OCI-LY1 (cell line): Measurements from ENCODE around the gene KREMEN1.

Experiments used
- H2AFZ ChIP-seq: fragments of 200-600 bp; sonication (generic), shearing (Covaris generic); 2 replicates; pipeline ENCODE4 v1.6.0; 2014; ENCODE audit warnings: antibody characterized with exemption, mild to moderate bottlenecking, low read length
- H3F3A ChIP-seq: fragments of 200-600 bp; sonication (generic), shearing (Covaris generic); 2 replicates; pipeline ENCODE4 v1.6.0; 2014; ENCODE audit warnings: mild to moderate bottlenecking, antibody characterized with exemption, low read length, moderate library complexity; ENCODE audit not compliant: insufficient read depth
- H3K27ac ChIP-seq: fragments of 200-600 bp; sonication (generic); 2 replicates; pipeline ENCODE4 v1.5.1; 2014; ENCODE audit warnings: low read length, mixed run types, mild to moderate bottlenecking, low read depth; ENCODE audit not compliant: poor library complexity, severe bottlenecking
- H3K27me3 ChIP-seq: fragments of 200-600 bp; sonication (generic); 2 replicates; pipeline ENCODE4 v1.6.0; 2014; ENCODE audit warnings: antibody characterized with exemption, mild to moderate bottlenecking, low read length, moderate library complexity; ENCODE audit not compliant: insufficient read depth
- H3K36me3 ChIP-seq: fragments of 200-600 bp; sonication (generic); 2 replicates; pipeline ENCODE4 v1.6.1; 2014; ENCODE audit warnings: mild to moderate bottlenecking, antibody characterized with exemption, low read length, moderate library complexity, mixed read lengths; ENCODE audit not compliant: insufficient read depth
- H3K4me1 ChIP-seq: fragments of 200-600 bp; sonication (generic); 2 replicates; pipeline ENCODE4 v1.5.1; 2014; ENCODE audit warnings: mild to moderate bottlenecking, low read length, moderate library complexity; ENCODE audit not compliant: insufficient read depth, severe bottlenecking
- H3K4me2 ChIP-seq: fragments of 200-600 bp; sonication (generic), shearing (Covaris generic); 2 replicates; pipeline ENCODE4 v1.6.1; 2014; ENCODE audit warnings: low read length
- H3K4me3 ChIP-seq: fragments of 200-600 bp; sonication (generic); 2 replicates; pipeline ENCODE4 v1.5.1; 2014; ENCODE audit warnings: low read length, low read depth, mild to moderate bottlenecking, mixed read lengths; ENCODE audit not compliant: poor library complexity, severe bottlenecking
- H3K79me2 ChIP-seq: fragments of 200-600 bp; shearing (Covaris generic); 2 replicates; pipeline ENCODE4 v1.6.1; 2016; ENCODE audit warnings: mixed run types, low read length, mixed read lengths; ENCODE audit not compliant: insufficient read depth
- H3K9ac ChIP-seq: fragments of 200-600 bp; sonication (generic), shearing (Covaris generic); 2 replicates; pipeline ENCODE4 v1.6.1; 2014; ENCODE audit warnings: mild to moderate bottlenecking, low read length, mixed read lengths
- H3K9me2 ChIP-seq: fragments of 200-600 bp; sonication (generic), shearing (Covaris generic); 2 replicates; pipeline ENCODE4 v1.6.1; 2014; ENCODE audit warnings: low read depth, mild to moderate bottlenecking, low read length, mixed read lengths
- H3K9me3 ChIP-seq: fragments of 200-600 bp; shearing (Covaris generic); 2 replicates; pipeline ENCODE4 v1.6.1; 2014; ENCODE audit warnings: low read length, mixed read lengths
- H4K20me1 ChIP-seq: fragments of 200-600 bp; sonication (generic), shearing (Covaris generic); 2 replicates; pipeline ENCODE4 v1.6.0; 2016; ENCODE audit warnings: mild to moderate bottlenecking, low read length; ENCODE audit not compliant: insufficient read depth
- EZH2 ChIP-seq: fragments of 200-600 bp; sonication (generic), shearing (Covaris generic); IDR thresholded peaks from 2 replicates; pipeline ENCODE4 v1.8.0; 2017; ENCODE audit warnings: borderline replicate concordance, mixed run types, mild to moderate bottlenecking, antibody characterized with exemption, low read length, moderate library complexity, mixed read lengths
- TF ChIP-seq, protein P1 (sequence below): fragments of 200-600 bp; sonication (generic), shearing (Covaris generic); IDR thresholded peaks from 2 replicates; pipeline ENCODE4 v1.5.1; 2017; ENCODE audit warnings: mild to moderate bottlenecking, antibody characterized with exemption, low read length, moderate library complexity, mixed read lengths

The KREMEN1 gene

DNA sequence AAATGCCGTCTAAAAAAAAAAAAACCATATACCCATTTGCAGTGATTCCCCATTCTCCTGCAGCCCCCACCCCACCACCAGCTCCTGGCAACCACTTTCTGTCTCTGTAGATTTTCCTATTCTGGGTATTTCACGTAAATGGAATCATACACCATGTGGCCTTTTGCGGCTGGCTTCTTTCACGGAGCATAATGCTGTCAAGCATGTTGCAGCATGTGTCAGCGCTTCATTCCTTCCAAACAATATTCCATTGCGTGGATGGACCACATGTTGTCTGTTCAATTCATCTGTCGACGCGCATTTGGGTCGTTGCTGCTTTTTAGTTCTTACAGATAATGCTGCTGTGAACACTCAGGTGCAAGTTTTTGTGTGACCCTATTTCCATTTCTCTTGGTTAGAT lies 118.1 kb downstream of the KREMEN1 start:
- H3K36me3 ChIP-seq = no peaks in the 10 kb centered on the region
- H3K9me2 ChIP-seq = no peaks in the 10 kb centered on the region
- no peak overlapping the region for H3K9ac ChIP-seq
- no peak overlapping the region for H2AFZ ChIP-seq
- no peaks in the 10 kb centered on the region for H3K79me2 ChIP-seq
- H3K9me3 ChIP-seq = no peaks in the 10 kb centered on the region
- peaks cover under 1% of the 10 kb centered on the region; the same call in 1 of the 2 replicates for H3K27me3 ChIP-seq
- H3F3A ChIP-seq = no peaks in the 10 kb centered on the region
- H3K4me2 ChIP-seq = no peak overlapping the region
- H3K27ac ChIP-seq = no peak overlapping the region
- H4K20me1 ChIP-seq = no peaks in the 10 kb centered on the region
- no peak overlapping the region for H3K4me3 ChIP-seq
- TF ChIP-seq, protein P1, sequence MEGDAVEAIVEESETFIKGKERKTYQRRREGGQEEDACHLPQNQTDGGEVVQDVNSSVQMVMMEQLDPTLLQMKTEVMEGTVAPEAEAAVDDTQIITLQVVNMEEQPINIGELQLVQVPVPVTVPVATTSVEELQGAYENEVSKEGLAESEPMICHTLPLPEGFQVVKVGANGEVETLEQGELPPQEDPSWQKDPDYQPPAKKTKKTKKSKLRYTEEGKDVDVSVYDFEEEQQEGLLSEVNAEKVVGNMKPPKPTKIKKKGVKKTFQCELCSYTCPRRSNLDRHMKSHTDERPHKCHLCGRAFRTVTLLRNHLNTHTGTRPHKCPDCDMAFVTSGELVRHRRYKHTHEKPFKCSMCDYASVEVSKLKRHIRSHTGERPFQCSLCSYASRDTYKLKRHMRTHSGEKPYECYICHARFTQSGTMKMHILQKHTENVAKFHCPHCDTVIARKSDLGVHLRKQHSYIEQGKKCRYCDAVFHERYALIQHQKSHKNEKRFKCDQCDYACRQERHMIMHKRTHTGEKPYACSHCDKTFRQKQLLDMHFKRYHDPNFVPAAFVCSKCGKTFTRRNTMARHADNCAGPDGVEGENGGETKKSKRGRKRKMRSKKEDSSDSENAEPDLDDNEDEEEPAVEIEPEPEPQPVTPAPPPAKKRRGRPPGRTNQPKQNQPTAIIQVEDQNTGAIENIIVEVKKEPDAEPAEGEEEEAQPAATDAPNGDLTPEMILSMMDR = no peak
- no peak for TF ChIP-seq EZH2
- no peaks in the 10 kb centered on the region for H3K4me1 ChIP-seq

DNA sequence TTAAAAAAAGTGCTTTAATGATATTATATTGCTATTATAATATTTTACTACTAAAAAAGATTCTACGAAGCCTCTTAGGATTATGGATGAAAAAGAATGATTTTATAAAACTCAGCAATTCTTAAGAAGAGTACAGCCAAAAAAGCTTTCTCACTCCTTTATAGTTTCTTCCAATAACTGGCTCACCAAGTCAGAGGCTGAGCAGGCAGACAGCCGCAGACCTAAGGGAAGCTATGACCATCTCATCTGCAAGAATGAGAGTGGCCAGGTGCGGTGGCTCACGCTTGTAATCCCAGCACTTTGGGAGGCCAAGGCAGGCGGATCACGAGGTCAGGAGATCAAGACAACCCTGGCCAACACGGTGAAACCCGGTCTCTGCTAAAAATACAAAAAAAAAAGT lies 120.2 kb downstream of the KREMEN1 start:
- Histone ChIP-seq H3K27me3 (0 out of 2 replicates have a peak, but pooled peaks cover 2% of the 10 kb centered on the region), H4K20me1 (no peaks in the 10 kb centered on the region), H3K9me3 (no peaks in the 10 kb centered on the region), H3K9me2 (no peaks in the 10 kb centered on the region), H3K36me3 (no peaks in the 10 kb centered on the region), H2AFZ (no peak overlapping the region), H3K27ac (no peak overlapping the region), H3K79me2 (no peaks in the 10 kb centered on the region), H3K4me2 (no peak overlapping the region), H3K4me3 (no peak overlapping the region), H3F3A (no peaks in the 10 kb centered on the region), H3K4me1 (no peaks in the 10 kb centered on the region), H3K9ac (no peak overlapping the region)
- TF ChIP-seq, protein P1 = no peak
- no peak for TF ChIP-seq EZH2

DNA sequence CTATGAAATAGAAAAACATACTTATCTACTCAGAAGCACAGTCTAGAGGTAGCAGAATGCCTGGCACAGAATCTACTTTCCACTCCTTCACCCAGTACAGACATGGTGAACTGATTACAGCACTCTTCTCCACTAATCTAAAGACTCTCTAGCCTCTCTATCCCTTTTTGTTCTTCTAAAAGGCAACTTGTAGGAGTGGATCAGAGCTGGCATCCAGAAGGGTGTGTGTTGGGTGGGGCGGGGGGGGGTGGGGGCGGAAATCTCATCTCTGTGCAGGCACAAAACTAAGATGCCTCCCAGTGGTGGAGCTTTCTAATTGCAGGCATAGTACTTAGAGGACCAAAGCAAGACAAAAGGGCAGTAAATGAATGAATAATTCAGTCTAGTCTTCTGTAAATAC lies 121.3 kb downstream of the KREMEN1 start:
- TF ChIP-seq, protein P1 = no peak
- TF ChIP-seq EZH2 = no peak
- H3K27me3 ChIP-seq = 0 out of 2 replicates have a peak, but pooled peaks cover 2% of the 10 kb centered on the region
- no peaks in the 10 kb centered on the region for H3F3A ChIP-seq
- no peaks in the 10 kb centered on the region for H3K9me2 ChIP-seq
- no peaks in the 10 kb centered on the region for H3K4me1 ChIP-seq
- H3K4me2 ChIP-seq = no peak overlapping the region
- H3K36me3 ChIP-seq = no peaks in the 10 kb centered on the region
- H3K79me2 ChIP-seq = no peaks in the 10 kb centered on the region
- H2AFZ ChIP-seq = no peak overlapping the region
- H3K9me3 ChIP-seq = no peaks in the 10 kb centered on the region
- H4K20me1 ChIP-seq = no peaks in the 10 kb centered on the region
- no peak overlapping the region for H3K9ac ChIP-seq
- H3K27ac ChIP-seq = no peak overlapping the region
- no peak overlapping the region for H3K4me3 ChIP-seq
